CD4-positive, alpha-beta T cell (primary cell): Measurements from ENCODE around the gene ALOX12B. TPM values are rescaled to one million over a fixed set of nuclear protein-coding genes. Genes with fewer than 3 reads are reported as not detected.
A peak's percentile ranks its signal among the peaks of the same experiment; 100 is the strongest.

Source experiments
- ATAC-seq: fragments of 200-7000 bp; cut with Tn5 transposase; one replicate; pipeline ENCODE4 v1.10.0; 2022; ENCODE audit warnings: mild to moderate bottlenecking; ENCODE audit not compliant: poor library complexity
- CTCF ChIA-PET: fragments of 350-600 bp; sonication (Branson Sonifier 250); formaldehyde crosslinking; loops from one replicate; lab custom pipeline; 2021; ENCODE audit warnings: antibody characterized with exemption, inconsistent platforms; lab: Charles Lee
- POLR2A ChIA-PET: fragments of 350-600 bp; sonication (Branson Sonifier 250); formaldehyde crosslinking; loops from one replicate; lab custom pipeline; 2021; ENCODE audit warnings: antibody characterized with exemption, inconsistent platforms; lab: Charles Lee
- DNase-seq, 14 experiments: peaks; one replicate each; pipeline ENCODE4 v3.0.0-alpha.2; 2013 to 2020; ENCODE audit warnings: mixed read lengths in 2 of 14
- H3K27ac ChIP-seq, 2 donors: one replicate each; pipeline versions ENCODE4 v1.5.1 to v1.7.0; 2013; ENCODE audit warnings: low read length in 2 of 2, low read depth in 1 of 2, mild to moderate bottlenecking in 1 of 2
- H3K27me3 ChIP-seq, 2 experiments: 1 replicate in 1 of 2; 2 replicates in 1 of 2; pipeline versions ENCODE4 v1.6.1 to v1.7.0; 2013; ENCODE audit warnings: low read length in 2 of 2, control low read depth in 1 of 2, mild to moderate bottlenecking in 1 of 2, moderate library complexity in 1 of 2; ENCODE audit not compliant: insufficient read depth in 2 of 2, control insufficient read depth in 1 of 2
- H3K36me3 ChIP-seq: one replicate; pipeline ENCODE4 v1.6.1; 2013; ENCODE audit warnings: low read length, control low read depth; ENCODE audit not compliant: insufficient read depth
- H3K4me1 ChIP-seq: one replicate; pipeline ENCODE4 v1.6.1; 2013; ENCODE audit warnings: low read length, control low read depth; ENCODE audit not compliant: insufficient read depth
- H3K4me3 ChIP-seq: one replicate; pipeline ENCODE4 v1.5.1; 2013; ENCODE audit warnings: mild to moderate bottlenecking, low read length, moderate library complexity
- H3K9me3 ChIP-seq, 2 experiments: 1 replicate in 1 of 2; 2 replicates in 1 of 2; pipeline versions ENCODE4 v1.6.1 to v1.7.0; 2013; ENCODE audit warnings: low read length in 2 of 2, mild to moderate bottlenecking in 2 of 2, control low read depth in 1 of 2, moderate library complexity in 1 of 2; ENCODE audit not compliant: control insufficient read depth in 1 of 2, insufficient read depth in 1 of 2
- H3K27ac Mint-ChIP-seq: one replicate; pipeline ENCODE4 v1.8.0; 2020; ENCODE audit warnings: mixed read lengths
- H3K27me3 Mint-ChIP-seq: one replicate; pipeline ENCODE4 v1.8.0; 2021; ENCODE audit warnings: mixed read lengths
- H3K36me3 Mint-ChIP-seq: one replicate; pipeline ENCODE4 v1.8.0; 2021; ENCODE audit warnings: low read depth, mixed read lengths
- H3K4me1 Mint-ChIP-seq: one replicate; pipeline ENCODE4 v1.8.0; 2021; ENCODE audit warnings: low read depth, mixed read lengths
- H3K4me3 Mint-ChIP-seq: one replicate; pipeline ENCODE4 v1.8.0; 2020; ENCODE audit warnings: mild to moderate bottlenecking, mixed read lengths
- H3K9me3 Mint-ChIP-seq: one replicate; pipeline ENCODE4 v1.8.0; 2020; ENCODE audit warnings: mixed read lengths
- CTCF ChIP-seq: fragments of 200-600 bp; IDR thresholded peaks from one replicate; pipeline ENCODE4 v1.8.0; 2022; ENCODE audit warnings: antibody characterized with exemption, mild to moderate bottlenecking
- intact Hi-C, 2 experiments: fragments of 100-400 bp; cut with DNase I in 1 of 2; cut with micrococcal nuclease in 1 of 2; formaldehyde crosslinking; loops; one replicate each; pipeline versions ENCODE4 v1.15.1 to v1.9.0; 2023 to 2025; cut with DNase I, micrococcal nuclease
- total RNA-seq, 174 experiments: library from RNA in 2 of 174; stranded (reverse) in 2 of 174; gene quantifications; one replicate each; pipeline ENCODE4 v1.2.3 and lab custom pipeline; 2021 to 2026

Gene ALOX12B
- total RNA-seq, 2 experiments from 2014 or later: 0.41 TPM; not detected in 1

- H3K27ac Mint-ChIP-seq: no peak overlapping the region
- peaks cover 24% of the 10 kb centered on the region for H3K4me1 ChIP-seq
These were observed 15.2 kb downstream of the ALOX12B start for GRCh38 chr17:8072341-8072728.

GRCh38 chr17:8071496-8071895 is 16.0 kb downstream of the ALOX12B start:
- intact Hi-C loops: no loop called here
- Mint-ChIP-seq H3K4me3 (no peak overlapping the region), H3K27me3 (peaks cover 51% of the 10 kb centered on the region), H3K4me1 (peaks cover 26% of the 10 kb centered on the region), H3K9me3 (no peaks in the 10 kb centered on the region), H3K27ac (no peak overlapping the region), H3K36me3 (no peaks in the 10 kb centered on the region)
- peaks cover 24% of the 10 kb centered on the region for H3K4me1 ChIP-seq
- ChIA-PET POLR2A (no interaction called here), CTCF (interaction anchor here (1.0 kb wide), 1 partner anchor 48 kb away, joined by 3 read pairs; no protein-coding TSS in a partner anchor)
- no peak for DNase-seq
- H3K27ac ChIP-seq: no peak overlapping the region
- no peak for TF ChIP-seq CTCF
- peaks cover 27 to 39% of the 10 kb centered on the region in 2 experiments for H3K27me3 ChIP-seq
- peaks cover 0 to 5% of the 10 kb centered on the region in 2 experiments for H3K9me3 ChIP-seq
- no peak for ATAC-seq
- no peaks in the 10 kb centered on the region for H3K36me3 ChIP-seq
- no peak overlapping the region for H3K4me3 ChIP-seq

More at GRCh38 chr17:8072341-8072728, 15.2 kb downstream of the ALOX12B start:
- H3K27me3 ChIP-seq: peaks cover 27 to 39% of the 10 kb centered on the region in 2 experiments
- Mint-ChIP-seq H3K4me1 (peaks cover 26% of the 10 kb centered on the region), H3K36me3 (no peaks in the 10 kb centered on the region), H3K4me3 (peak overlapping the region; percentile 75), H3K27me3 (peaks cover 51% of the 10 kb centered on the region), H3K9me3 (no peaks in the 10 kb centered on the region)
- peaks cover 0 to 5% of the 10 kb centered on the region in 2 experiments for H3K9me3 ChIP-seq
- no peak overlapping the region for H3K27ac ChIP-seq
- ATAC-seq (peak; percentile 27), DNase-seq (peak in 3 of 14 experiments; percentile 10 to 49 (median 41))
- peak overlapping the region; percentile 47 for H3K4me3 ChIP-seq
- no peak for TF ChIP-seq CTCF
- intact Hi-C loops: loop anchor here in 1 of 2 experiments (2.0 kb wide), 1 partner anchor 46 kb away; the partner anchor contains the start of gene ALOXE3
- H3K36me3 ChIP-seq: no peaks in the 10 kb centered on the region
- POLR2A ChIA-PET: interaction anchor here (1.6 kb wide), 1 partner anchor 386 kb away, joined by 7 read pairs; no protein-coding TSS in a partner anchor
- CTCF ChIA-PET: no interaction called here

- ChIA-PET CTCF (interaction anchor here (1.3 to 2.4 kb wide), 2 partner anchors 9 to 10 kb away, joined by 5 to 9 read pairs; no protein-coding TSS in a partner anchor), POLR2A (no interaction called here)
- Mint-ChIP-seq H3K27ac (no peak overlapping the region), H3K36me3 (no peaks in the 10 kb centered on the region), H3K9me3 (no peaks in the 10 kb centered on the region), H3K4me1 (peaks cover 24% of the 10 kb centered on the region), H3K27me3 (peaks cover 48% of the 10 kb centered on the region), H3K4me3 (no peak overlapping the region)
- no peak for TF ChIP-seq CTCF
- intact Hi-C loops: loop anchor here in 1 of 2 experiments (10.0 kb wide), 1 partner anchor 715 kb away; no protein-coding TSS in a partner anchor
- no peaks in the 10 kb centered on the region for H3K36me3 ChIP-seq
- ATAC-seq (no peak), DNase-seq (no peak)
- no peak overlapping the region for H3K4me3 ChIP-seq
- H3K9me3 ChIP-seq: peaks cover 0 to 5% of the 10 kb centered on the region in 2 experiments
- H3K27ac ChIP-seq: no peak overlapping the region
- peaks cover 27 to 38% of the 10 kb centered on the region in 2 experiments for H3K27me3 ChIP-seq
- peaks cover 24% of the 10 kb centered on the region for H3K4me1 ChIP-seq
These were observed 18.0 kb downstream of the ALOX12B start for GRCh38 chr17:8069587-8069860.
